ENCODE measurements around the gene COL16A1. TPM values are rescaled to one million over a fixed set of nuclear protein-coding genes. Genes with fewer than 3 reads are reported as not detected.
A peak's percentile ranks its signal among the peaks of the same experiment; 100 is the strongest.

The COL16A1 gene
- total RNA-seq, 1 experiment from 2014 or later, result 6.2 TPM

- H3K79me1 ChIP-seq (ENCODE audit: insufficient read depth, low read depth, low read length, poor library complexity, severe bottlenecking), result no peaks in the 10 kb centered on the region
- no peaks in the 10 kb centered on the region for H4K20me1 ChIP-seq (ENCODE audit: control insufficient read depth, insufficient read depth, insufficient read length)
- no peak overlapping the region for H2BK15ac ChIP-seq (ENCODE audit: low read depth, low read length)
- peak overlapping the region; percentile 100 for H3K14ac ChIP-seq (ENCODE audit: insufficient read depth, low read length)
- no peak overlapping the region for H2AK5ac ChIP-seq (ENCODE audit: insufficient read length, low read length)
- Mint-ChIP-seq H3K4me3 (peak overlapping the region; percentile 94 to 95), H3K27ac (peak overlapping the region; percentile 100), H3K9me3 (no peaks in the 10 kb centered on the region), H3K27me3 (ENCODE audit: low read depth) (peaks cover 2% of the 10 kb centered on the region; the same call in 1 of the 2 replicates), H3K36me3 (ENCODE audit: insufficient read depth in 1 of 3, low read depth in 3 of 3) (no peaks in the 10 kb centered on the region), H3K4me1 (peaks cover 14 to 20% of the 10 kb centered on the region in 2 experiments)
- H2BK20ac ChIP-seq (ENCODE audit: low read depth, low read length, poor library complexity, severe bottlenecking), result no peak overlapping the region
- H3K4me2 ChIP-seq (ENCODE audit: insufficient read depth, insufficient read length, low read length), result peak overlapping the region; percentile 97
- peaks cover 4% of the 10 kb centered on the region; the same call in 1 of the 2 replicates for H3K4me1 ChIP-seq (ENCODE audit: insufficient read depth, low read length)
- peak overlapping the region; percentile 23 for H4K5ac ChIP-seq (ENCODE audit: insufficient read length, low read depth, low read length)
- H4K8ac ChIP-seq (replicated peaks; ENCODE audit: insufficient read length, low read depth, low read length), result no peak overlapping the region
- H3K79me2 ChIP-seq (ENCODE audit: insufficient read depth, low read length), result peaks cover 9% of the 10 kb centered on the region; the same call in 1 of the 2 replicates
- peak overlapping the region; percentile 35 for H4K91ac ChIP-seq (ENCODE audit: insufficient read length, low read depth, low read length)
- H2BK5ac ChIP-seq (ENCODE audit: insufficient read length, low read length), result peak overlapping the region; percentile 94
- no CpG with 5 or more reads among the region's 18 CpGs for WGBS (ENCODE audit: extremely low coverage, insufficient read length, low lambda C conversion rate)
- H3K27me3 ChIP-seq (ENCODE audit: insufficient read depth, low read length), result no peaks in the 10 kb centered on the region
- peak overlapping the region; percentile 89 for H3K27ac ChIP-seq (ENCODE audit: insufficient read length, low read depth, low read length)
- peak overlapping the region; percentile 53 for H2BK120ac ChIP-seq (ENCODE audit: low read depth, low read length, poor library complexity, severe bottlenecking)
- H3K23me2 ChIP-seq (ENCODE audit: insufficient read length, low read depth, low read length, poor library complexity, severe bottlenecking), result peaks cover 6% of the 10 kb centered on the region
- H3K18ac ChIP-seq (ENCODE audit: insufficient read length, low read depth, low read length), result peak overlapping the region; percentile 100
- no peak for TF ChIP-seq CTCF (conservative IDR thresholded peaks at IDR 0.05)
- no peak overlapping the region for H3K23ac ChIP-seq (ENCODE audit: insufficient read length, low read depth, low read length)
- peak overlapping the region; percentile 22 for H2BK12ac ChIP-seq (ENCODE audit: insufficient read length, low read depth, low read length)
- H3K9me3 ChIP-seq (ENCODE audit: control insufficient read depth, low read depth, low read length), result no peaks in the 10 kb centered on the region
- H3T11ph ChIP-seq (ENCODE audit: low read length), result no peak overlapping the region
- peak overlapping the region; percentile 95 for H3K9ac ChIP-seq (ENCODE audit: extremely low read depth, insufficient read length, low read length)
- H3K56ac ChIP-seq (ENCODE audit: insufficient read length, low read depth, low read length), result peak overlapping the region; percentile 9
- DNase-seq, result no peak
- no peak overlapping the region; the same call in 1 of the 2 replicates for H3K4ac ChIP-seq (ENCODE audit: low read depth, low read length)
- H2AFZ ChIP-seq (ENCODE audit: low read length), result no peak overlapping the region
Observed at GRCh38 chr1:31643976-31644559, 59.7 kb downstream of the COL16A1 start.

All from H9 (cell line).